Liver (tissue), 3 donors: Measurements from ENCODE around the gene PIWIL4.

Experiments
- EGR1 ChIP-seq, 2 donors: IDR thresholded peaks; 2 replicates each; pipeline ENCODE4 v1.6.1; 2016 to 2018; ENCODE audit warnings: antibody characterized with exemption in 2 of 2, low read depth in 2 of 2
- JUND ChIP-seq, 2 donors: IDR thresholded peaks; 2 replicates each; pipeline ENCODE4 v1.6.1; 2016; ENCODE audit warnings: antibody characterized with exemption in 2 of 2
- RAD21 ChIP-seq, 2 donors: IDR thresholded peaks; 2 replicates each; pipeline ENCODE4 v1.6.1; 2016; ENCODE audit warnings: antibody characterized with exemption in 2 of 2, mild to moderate bottlenecking in 2 of 2
- SP1 ChIP-seq: IDR thresholded peaks from 2 replicates; pipeline ENCODE4 v1.6.1; 2018; ENCODE audit warnings: antibody characterized with exemption, mild to moderate bottlenecking
- TAF1 ChIP-seq: conservative IDR thresholded peaks from 2 replicates; pipeline ENCODE4 v1.6.1; 2016; ENCODE audit warnings: antibody characterized with exemption, mild to moderate bottlenecking
- YY1 ChIP-seq: IDR thresholded peaks from 2 replicates; pipeline ENCODE4 v1.6.1; 2016; ENCODE audit warnings: antibody characterized with exemption, mild to moderate bottlenecking
- TF ChIP-seq, protein P1 (sequence below): fragments of 150-350 bp; IDR thresholded peaks from 2 replicates; pipeline ENCODE4 v1.5.1; 2017; ENCODE audit warnings: improper control_type of control experiment, low read depth, low read length; ENCODE audit not compliant: missing input control
- TF ChIP-seq, protein P2 (sequence below): IDR thresholded peaks from 2 replicates; pipeline ENCODE4 v1.6.1; 2016; ENCODE audit warnings: antibody characterized with exemption, mild to moderate bottlenecking
- TF ChIP-seq, protein P3 (sequence below): IDR thresholded peaks from 2 replicates; pipeline ENCODE4 v1.6.1; 2016; ENCODE audit warnings: antibody characterized with exemption
- TF ChIP-seq, protein P4 (sequence below): IDR thresholded peaks from 2 replicates; pipeline ENCODE4 v1.6.1; 2016; ENCODE audit warnings: antibody characterized with exemption
- TF ChIP-seq, protein P5 (sequence below): IDR thresholded peaks from 2 replicates; pipeline ENCODE4 v1.6.1; 2016; ENCODE audit warnings: antibody characterized with exemption
- donor health status: healthy.
- donor health status: healthy.

DNA sequence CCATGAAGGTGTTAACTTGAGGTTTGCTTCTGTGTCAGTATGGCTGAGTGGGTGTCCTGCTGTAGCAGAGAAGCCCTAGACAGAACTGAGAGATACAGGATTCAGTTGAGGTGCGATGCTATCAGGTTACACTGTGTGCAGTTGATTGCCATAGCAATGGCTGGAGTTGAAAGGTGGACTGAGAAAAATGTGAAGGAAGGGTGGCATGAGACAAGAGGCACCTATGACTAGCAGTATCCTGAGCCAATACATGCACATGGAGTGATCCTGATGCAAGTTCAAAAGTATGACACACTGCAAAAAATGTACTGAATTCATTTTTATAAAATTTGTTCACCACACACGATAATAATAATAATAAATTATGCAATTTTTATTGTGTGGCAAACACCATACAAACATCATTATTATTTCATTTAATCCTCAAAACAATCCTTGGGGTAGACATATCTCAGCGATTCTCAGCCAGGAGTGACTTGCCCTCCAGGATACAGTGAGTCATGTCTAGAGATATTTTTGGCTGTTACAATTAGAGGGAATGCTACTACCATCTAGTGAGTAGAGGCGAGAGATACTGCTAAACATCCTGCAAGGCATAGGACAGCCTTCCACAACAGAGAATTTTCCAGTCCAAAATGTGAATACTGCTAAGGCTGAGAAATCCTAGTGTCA lies 3.9 kb upstream of the PIWIL4 start:
- TF ChIP-seq, protein P1, sequence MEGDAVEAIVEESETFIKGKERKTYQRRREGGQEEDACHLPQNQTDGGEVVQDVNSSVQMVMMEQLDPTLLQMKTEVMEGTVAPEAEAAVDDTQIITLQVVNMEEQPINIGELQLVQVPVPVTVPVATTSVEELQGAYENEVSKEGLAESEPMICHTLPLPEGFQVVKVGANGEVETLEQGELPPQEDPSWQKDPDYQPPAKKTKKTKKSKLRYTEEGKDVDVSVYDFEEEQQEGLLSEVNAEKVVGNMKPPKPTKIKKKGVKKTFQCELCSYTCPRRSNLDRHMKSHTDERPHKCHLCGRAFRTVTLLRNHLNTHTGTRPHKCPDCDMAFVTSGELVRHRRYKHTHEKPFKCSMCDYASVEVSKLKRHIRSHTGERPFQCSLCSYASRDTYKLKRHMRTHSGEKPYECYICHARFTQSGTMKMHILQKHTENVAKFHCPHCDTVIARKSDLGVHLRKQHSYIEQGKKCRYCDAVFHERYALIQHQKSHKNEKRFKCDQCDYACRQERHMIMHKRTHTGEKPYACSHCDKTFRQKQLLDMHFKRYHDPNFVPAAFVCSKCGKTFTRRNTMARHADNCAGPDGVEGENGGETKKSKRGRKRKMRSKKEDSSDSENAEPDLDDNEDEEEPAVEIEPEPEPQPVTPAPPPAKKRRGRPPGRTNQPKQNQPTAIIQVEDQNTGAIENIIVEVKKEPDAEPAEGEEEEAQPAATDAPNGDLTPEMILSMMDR: no peak
- TF ChIP-seq, protein P2, sequence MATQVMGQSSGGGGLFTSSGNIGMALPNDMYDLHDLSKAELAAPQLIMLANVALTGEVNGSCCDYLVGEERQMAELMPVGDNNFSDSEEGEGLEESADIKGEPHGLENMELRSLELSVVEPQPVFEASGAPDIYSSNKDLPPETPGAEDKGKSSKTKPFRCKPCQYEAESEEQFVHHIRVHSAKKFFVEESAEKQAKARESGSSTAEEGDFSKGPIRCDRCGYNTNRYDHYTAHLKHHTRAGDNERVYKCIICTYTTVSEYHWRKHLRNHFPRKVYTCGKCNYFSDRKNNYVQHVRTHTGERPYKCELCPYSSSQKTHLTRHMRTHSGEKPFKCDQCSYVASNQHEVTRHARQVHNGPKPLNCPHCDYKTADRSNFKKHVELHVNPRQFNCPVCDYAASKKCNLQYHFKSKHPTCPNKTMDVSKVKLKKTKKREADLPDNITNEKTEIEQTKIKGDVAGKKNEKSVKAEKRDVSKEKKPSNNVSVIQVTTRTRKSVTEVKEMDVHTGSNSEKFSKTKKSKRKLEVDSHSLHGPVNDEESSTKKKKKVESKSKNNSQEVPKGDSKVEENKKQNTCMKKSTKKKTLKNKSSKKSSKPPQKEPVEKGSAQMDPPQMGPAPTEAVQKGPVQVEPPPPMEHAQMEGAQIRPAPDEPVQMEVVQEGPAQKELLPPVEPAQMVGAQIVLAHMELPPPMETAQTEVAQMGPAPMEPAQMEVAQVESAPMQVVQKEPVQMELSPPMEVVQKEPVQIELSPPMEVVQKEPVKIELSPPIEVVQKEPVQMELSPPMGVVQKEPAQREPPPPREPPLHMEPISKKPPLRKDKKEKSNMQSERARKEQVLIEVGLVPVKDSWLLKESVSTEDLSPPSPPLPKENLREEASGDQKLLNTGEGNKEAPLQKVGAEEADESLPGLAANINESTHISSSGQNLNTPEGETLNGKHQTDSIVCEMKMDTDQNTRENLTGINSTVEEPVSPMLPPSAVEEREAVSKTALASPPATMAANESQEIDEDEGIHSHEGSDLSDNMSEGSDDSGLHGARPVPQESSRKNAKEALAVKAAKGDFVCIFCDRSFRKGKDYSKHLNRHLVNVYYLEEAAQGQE: no peak
- TF ChIP-seq TAF1 (no peak), RAD21 (IDR thresholded peaks at IDR 0.05) (peak; percentile 37 to 57), SP1 (no peak), JUND (IDR thresholded peaks at IDR 0.05) (no peak), YY1 (no peak), EGR1 (IDR thresholded peaks at IDR 0.05; ENCODE audit: low read depth in 2 of 2) (no peak)
- TF ChIP-seq, protein P3, sequence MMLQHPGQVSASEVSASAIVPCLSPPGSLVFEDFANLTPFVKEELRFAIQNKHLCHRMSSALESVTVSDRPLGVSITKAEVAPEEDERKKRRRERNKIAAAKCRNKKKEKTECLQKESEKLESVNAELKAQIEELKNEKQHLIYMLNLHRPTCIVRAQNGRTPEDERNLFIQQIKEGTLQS: no peak
- TF ChIP-seq, protein P4, sequence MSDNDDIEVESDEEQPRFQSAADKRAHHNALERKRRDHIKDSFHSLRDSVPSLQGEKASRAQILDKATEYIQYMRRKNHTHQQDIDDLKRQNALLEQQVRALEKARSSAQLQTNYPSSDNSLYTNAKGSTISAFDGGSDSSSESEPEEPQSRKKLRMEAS: no peak
- TF ChIP-seq, protein P5, sequence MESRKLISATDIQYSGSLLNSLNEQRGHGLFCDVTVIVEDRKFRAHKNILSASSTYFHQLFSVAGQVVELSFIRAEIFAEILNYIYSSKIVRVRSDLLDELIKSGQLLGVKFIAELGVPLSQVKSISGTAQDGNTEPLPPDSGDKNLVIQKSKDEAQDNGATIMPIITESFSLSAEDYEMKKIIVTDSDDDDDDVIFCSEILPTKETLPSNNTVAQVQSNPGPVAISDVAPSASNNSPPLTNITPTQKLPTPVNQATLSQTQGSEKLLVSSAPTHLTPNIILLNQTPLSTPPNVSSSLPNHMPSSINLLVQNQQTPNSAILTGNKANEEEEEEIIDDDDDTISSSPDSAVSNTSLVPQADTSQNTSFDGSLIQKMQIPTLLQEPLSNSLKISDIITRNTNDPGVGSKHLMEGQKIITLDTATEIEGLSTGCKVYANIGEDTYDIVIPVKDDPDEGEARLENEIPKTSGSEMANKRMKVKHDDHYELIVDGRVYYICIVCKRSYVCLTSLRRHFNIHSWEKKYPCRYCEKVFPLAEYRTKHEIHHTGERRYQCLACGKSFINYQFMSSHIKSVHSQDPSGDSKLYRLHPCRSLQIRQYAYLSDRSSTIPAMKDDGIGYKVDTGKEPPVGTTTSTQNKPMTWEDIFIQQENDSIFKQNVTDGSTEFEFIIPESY: no peak
